NCI-H226 (cell line): ENCODE data around the gene TNFRSF4.
A peak's percentile ranks its signal among the peaks of the same experiment; 100 is the strongest.

Source experiments
- DNase-seq: peaks from one replicate; pipeline ENCODE4 v3.0.0-alpha.2; 2015

TNFRSF4 gene

GRCh38 chr1:1216770-1217620, 3.0 kb upstream of the TNFRSF4 start:
- DNase-seq = no peak

GRCh38 chr1:1215881-1216605, 2.1 kb upstream of the TNFRSF4 start:
- no peak for DNase-seq

GRCh38 chr1:1215080-1215676, 1.2 kb upstream of the TNFRSF4 start:
- no peak for DNase-seq

- DNase-seq = no peak
Measured at GRCh38 chr1:1212780-1213344, 1.1 kb downstream of the TNFRSF4 start.

- no peak for DNase-seq
Measured at GRCh38 chr1:1211541-1212441, 2.2 kb downstream of the TNFRSF4 start.

GRCh38 chr1:1210726-1211540, 3.0 kb downstream of the TNFRSF4 start:
- no peak for DNase-seq

- no peak for DNase-seq
Measured at GRCh38 chr1:1208713-1209433, 5.1 kb downstream of the TNFRSF4 start.

- no peak for DNase-seq
Measured at GRCh38 chr1:1207571-1207892, 6.4 kb downstream of the TNFRSF4 start.

- no peak for DNase-seq
Measured at GRCh38 chr1:1206966-1207531, 6.9 kb downstream of the TNFRSF4 start.

GRCh38 chr1:1206376-1206965, 7.5 kb downstream of the TNFRSF4 start, which contains the start of gene TNFRSF18:
TNFRSF18 (minus strand) TSS chr1:1206592; CDS start chr1:1206571, 21 bp downstream.
- no peak for DNase-seq

- no peak for DNase-seq
Measured at GRCh38 chr1:1205769-1206375, 8.1 kb downstream of the TNFRSF4 start.

- no peak for DNase-seq
Measured at GRCh38 chr1:1204998-1205768, 8.8 kb downstream of the TNFRSF4 start.

GRCh38 chr1:1204425-1204920, 9.5 kb downstream of the TNFRSF4 start:
- DNase-seq = no peak

GRCh38 chr1:1203561-1204424, 10.2 kb downstream of the TNFRSF4 start:
- no peak for DNase-seq

- no peak for DNase-seq
Measured at GRCh38 chr1:1202831-1203560, 11.0 kb downstream of the TNFRSF4 start.

GRCh38 chr1:1200876-1201810, 12.8 kb downstream of the TNFRSF4 start:
- DNase-seq = peak; percentile 63
